ENCODE measurements around the gene TENM4. TPM values are rescaled to one million over a fixed set of nuclear protein-coding genes. Genes with fewer than 3 reads are reported as not detected.

TENM4 gene
- total and polyA plus RNA-seq, 11 donors = 0.08 to 6.4 (median 1.0) TPM

- Histone ChIP-seq H3K4me1 (peaks cover 0 to 14% (median 6%) of the 10 kb centered on the region in 12 donors), H3K27me3 (no peaks in the 10 kb centered on the region), H3K27ac (no peak overlapping the region), H3K9me3 (peaks cover 0 to 8% (median 0%) of the 10 kb centered on the region in 12 donors), H3K36me3 (no peaks in the 10 kb centered on the region), H3K4me3 (no peak overlapping the region)
- 79 to 88% (median 85%) methylated on average over 7 of the region's 7 CpGs for WGBS, 4 donors
- DNase-seq = peak in 1 of 5 donors; percentile 37
- TF ChIP-seq POLR2A (IDR thresholded peaks at IDR 0.05) (no peak), CTCF (IDR thresholded peaks at IDR 0.05) (no peak)
- intact Hi-C loops (cut with DNase I) = no loop called here
- ATAC-seq = peak in 2 of 4 donors; percentile 14 to 29
These were observed 242.5 kb downstream of the TENM4 start for GRCh38 chr11:79198203-79198897.

GRCh38 chr11:79196950-79197349 is 243.9 kb downstream of the TENM4 start:
- DNase-seq = no peak
- intact Hi-C loops (cut with DNase I) = no loop called here
- H3K9me3 ChIP-seq = peaks cover 0 to 8% (median 0%) of the 10 kb centered on the region in 12 donors
- no peak overlapping the region for H3K4me3 ChIP-seq
- ATAC-seq = no peak
- no peaks in the 10 kb centered on the region for H3K27me3 ChIP-seq
- H3K36me3 ChIP-seq = no peaks in the 10 kb centered on the region
- H3K27ac ChIP-seq = no peak overlapping the region
- 80 to 90% (median 89%) methylated on average over 4 of the region's 4 CpGs for WGBS, 4 donors
- peaks cover 0 to 14% (median 6%) of the 10 kb centered on the region in 12 donors for H3K4me1 ChIP-seq
- no peak for TF ChIP-seq POLR2A (IDR thresholded peaks at IDR 0.05)
- no peak for TF ChIP-seq CTCF (IDR thresholded peaks at IDR 0.05)

GRCh38 chr11:79195209-79195608 is 245.6 kb downstream of the TENM4 start:
- Histone ChIP-seq H3K9me3 (no peaks in the 10 kb centered on the region), H3K27ac (no peak overlapping the region), H3K27me3 (no peaks in the 10 kb centered on the region), H3K4me3 (no peak overlapping the region), H3K36me3 (no peaks in the 10 kb centered on the region), H3K4me1 (peaks cover 0 to 12% (median 6%) of the 10 kb centered on the region in 12 donors)
- ATAC-seq = no peak
- 91 to 95% (median 92%) methylated on average over 4 of the region's 4 CpGs for WGBS, 4 donors
- no peak for TF ChIP-seq POLR2A (IDR thresholded peaks at IDR 0.05)
- no peak for TF ChIP-seq CTCF (IDR thresholded peaks at IDR 0.05)
- intact Hi-C loops (cut with DNase I) = no loop called here
- no peak for DNase-seq

GRCh38 chr11:79193663-79194310 is 247.0 kb downstream of the TENM4 start:
- Histone ChIP-seq H3K27ac (no peak overlapping the region), H3K27me3 (no peaks in the 10 kb centered on the region), H3K36me3 (no peaks in the 10 kb centered on the region), H3K4me1 (no peaks in the 10 kb centered on the region), H3K9me3 (no peaks in the 10 kb centered on the region), H3K4me3 (no peak overlapping the region)
- intact Hi-C loops (cut with DNase I) = no loop called here
- WGBS, 4 donors = 83 to 85% (median 84%) methylated on average over 7 of the region's 7 CpGs
- ATAC-seq (no peak), DNase-seq (no peak)
- TF ChIP-seq CTCF (IDR thresholded peaks at IDR 0.05) (no peak), POLR2A (IDR thresholded peaks at IDR 0.05) (no peak)

Data from heart left ventricle (tissue), 16 donors.